ENCODE measurements around the gene IQCE.
A peak's percentile ranks its signal among the peaks of the same experiment; 100 is the strongest.
"Not testable (repeated sequence)": the region's sequence is repeated elsewhere in the genome, so short reads cannot be mapped to it uniquely, and the experiment has no call there.

IQCE gene

GRCh38 chr7:2607122-2607922 is 48.5 kb downstream of the IQCE start:
- Histone ChIP-seq H3K79me2 (ENCODE audit: insufficient read depth, low read length) (no peaks in the 10 kb centered on the region), H3K9me2 (ENCODE audit: low read depth, low read length) (no peaks in the 10 kb centered on the region), H3F3A (ENCODE audit: insufficient read depth, low read length) (no peaks in the 10 kb centered on the region), H3K4me1 (ENCODE audit: insufficient read depth, low read length, severe bottlenecking) (peaks cover 18% of the 10 kb centered on the region), H3K4me2 (ENCODE audit: low read length) (no peak overlapping the region), H3K9ac (ENCODE audit: low read length) (no peak overlapping the region), H3K9me3 (ENCODE audit: low read length) (no peaks in the 10 kb centered on the region), H4K20me1 (ENCODE audit: insufficient read depth, low read length) (no peaks in the 10 kb centered on the region), H2AFZ (ENCODE audit: low read length) (no peak overlapping the region), H3K27ac (ENCODE audit: low read depth, low read length, poor library complexity, severe bottlenecking) (no peak overlapping the region), H3K4me3 (ENCODE audit: low read depth, low read length, poor library complexity, severe bottlenecking) (no peak overlapping the region), H3K36me3 (ENCODE audit: insufficient read depth, low read length) (no peaks in the 10 kb centered on the region), H3K27me3 (ENCODE audit: insufficient read depth, low read length) (peaks cover 4% of the 10 kb centered on the region; the same call in 1 of the 2 replicates)
- TF ChIP-seq EZH2 (IDR thresholded peaks at IDR 0.05; ENCODE audit: borderline replicate concordance, low read length) (no peak), CTCF (IDR thresholded peaks at IDR 0.05; ENCODE audit: low read length) (no peak)

GRCh38 chr7:2607923-2608904 is 49.4 kb downstream of the IQCE start:
- no peaks in the 10 kb centered on the region for H3K79me2 ChIP-seq (ENCODE audit: insufficient read depth, low read length)
- TF ChIP-seq CTCF (IDR thresholded peaks at IDR 0.05; ENCODE audit: low read length) (no peak), EZH2 (IDR thresholded peaks at IDR 0.05; ENCODE audit: borderline replicate concordance, low read length) (no peak)
- H4K20me1 ChIP-seq (ENCODE audit: insufficient read depth, low read length) = no peaks in the 10 kb centered on the region
- no peaks in the 10 kb centered on the region for H3K36me3 ChIP-seq (ENCODE audit: insufficient read depth, low read length)
- H3F3A ChIP-seq (ENCODE audit: insufficient read depth, low read length) = no peaks in the 10 kb centered on the region
- no peak overlapping the region for H3K4me2 ChIP-seq (ENCODE audit: low read length)
- no peaks in the 10 kb centered on the region for H3K9me3 ChIP-seq (ENCODE audit: low read length)
- no peak overlapping the region for H3K27ac ChIP-seq (ENCODE audit: low read depth, low read length, poor library complexity, severe bottlenecking)
- H3K9ac ChIP-seq (ENCODE audit: low read length) = no peak overlapping the region
- H3K9me2 ChIP-seq (ENCODE audit: low read depth, low read length) = no peaks in the 10 kb centered on the region
- 0 out of 2 replicates have a peak, but pooled peaks cover 4% of the 10 kb centered on the region for H3K27me3 ChIP-seq (ENCODE audit: insufficient read depth, low read length)
- H3K4me3 ChIP-seq (ENCODE audit: low read depth, low read length, poor library complexity, severe bottlenecking) = no peak overlapping the region
- H2AFZ ChIP-seq (ENCODE audit: low read length) = no peak overlapping the region
- peaks cover 27% of the 10 kb centered on the region for H3K4me1 ChIP-seq (ENCODE audit: insufficient read depth, low read length, severe bottlenecking)

- Histone ChIP-seq H3K79me2 (ENCODE audit: insufficient read depth, low read length) (no peaks in the 10 kb centered on the region), H3K9me2 (ENCODE audit: low read depth, low read length) (no peaks in the 10 kb centered on the region), H3K9me3 (ENCODE audit: low read length) (no peaks in the 10 kb centered on the region), H3K4me3 (ENCODE audit: low read depth, low read length, poor library complexity, severe bottlenecking) (no peak overlapping the region), H2AFZ (ENCODE audit: low read length) (no peak overlapping the region), H3K9ac (ENCODE audit: low read length) (no peak overlapping the region), H3F3A (ENCODE audit: insufficient read depth, low read length) (peaks cover under 1% of the 10 kb centered on the region; the same call in 1 of the 2 replicates), H3K27ac (ENCODE audit: low read depth, low read length, poor library complexity, severe bottlenecking) (no peak overlapping the region), H3K36me3 (ENCODE audit: insufficient read depth, low read length) (no peaks in the 10 kb centered on the region), H3K4me1 (ENCODE audit: insufficient read depth, low read length, severe bottlenecking) (peaks cover 34% of the 10 kb centered on the region), H3K4me2 (ENCODE audit: low read length) (no peak overlapping the region), H3K27me3 (ENCODE audit: insufficient read depth, low read length) (0 out of 2 replicates have a peak, but pooled peaks cover 4% of the 10 kb centered on the region), H4K20me1 (ENCODE audit: insufficient read depth, low read length) (no peaks in the 10 kb centered on the region)
- peak; percentile 63; the same call in 1 of the 2 replicates for TF ChIP-seq CTCF (IDR thresholded peaks at IDR 0.05; ENCODE audit: low read length)
- TF ChIP-seq EZH2 (IDR thresholded peaks at IDR 0.05; ENCODE audit: borderline replicate concordance, low read length) = no peak
These were observed 50.2 kb downstream of the IQCE start for GRCh38 chr7:2608921-2609411.

GRCh38 chr7:2609646-2610045 is 50.9 kb downstream of the IQCE start:
- H3K79me2 ChIP-seq (ENCODE audit: insufficient read depth, low read length); H3K4me3 ChIP-seq (ENCODE audit: low read depth, low read length, poor library complexity, severe bottlenecking); H3F3A ChIP-seq (ENCODE audit: insufficient read depth, low read length); H3K27me3 ChIP-seq (ENCODE audit: insufficient read depth, low read length); H3K9ac ChIP-seq (ENCODE audit: low read length); H4K20me1 ChIP-seq (ENCODE audit: insufficient read depth, low read length); H3K27ac ChIP-seq (ENCODE audit: low read depth, low read length, poor library complexity, severe bottlenecking); H3K9me3 ChIP-seq (ENCODE audit: low read length); H3K36me3 ChIP-seq (ENCODE audit: insufficient read depth, low read length); H2AFZ ChIP-seq (ENCODE audit: low read length); H3K4me2 ChIP-seq (ENCODE audit: low read length); H3K9me2 ChIP-seq (ENCODE audit: low read depth, low read length): not testable (repeated sequence)
- peaks cover 41% of the 10 kb centered on the region for H3K4me1 ChIP-seq (ENCODE audit: insufficient read depth, low read length, severe bottlenecking)
